ENCODE data around the gene SLFN12.

DNA sequence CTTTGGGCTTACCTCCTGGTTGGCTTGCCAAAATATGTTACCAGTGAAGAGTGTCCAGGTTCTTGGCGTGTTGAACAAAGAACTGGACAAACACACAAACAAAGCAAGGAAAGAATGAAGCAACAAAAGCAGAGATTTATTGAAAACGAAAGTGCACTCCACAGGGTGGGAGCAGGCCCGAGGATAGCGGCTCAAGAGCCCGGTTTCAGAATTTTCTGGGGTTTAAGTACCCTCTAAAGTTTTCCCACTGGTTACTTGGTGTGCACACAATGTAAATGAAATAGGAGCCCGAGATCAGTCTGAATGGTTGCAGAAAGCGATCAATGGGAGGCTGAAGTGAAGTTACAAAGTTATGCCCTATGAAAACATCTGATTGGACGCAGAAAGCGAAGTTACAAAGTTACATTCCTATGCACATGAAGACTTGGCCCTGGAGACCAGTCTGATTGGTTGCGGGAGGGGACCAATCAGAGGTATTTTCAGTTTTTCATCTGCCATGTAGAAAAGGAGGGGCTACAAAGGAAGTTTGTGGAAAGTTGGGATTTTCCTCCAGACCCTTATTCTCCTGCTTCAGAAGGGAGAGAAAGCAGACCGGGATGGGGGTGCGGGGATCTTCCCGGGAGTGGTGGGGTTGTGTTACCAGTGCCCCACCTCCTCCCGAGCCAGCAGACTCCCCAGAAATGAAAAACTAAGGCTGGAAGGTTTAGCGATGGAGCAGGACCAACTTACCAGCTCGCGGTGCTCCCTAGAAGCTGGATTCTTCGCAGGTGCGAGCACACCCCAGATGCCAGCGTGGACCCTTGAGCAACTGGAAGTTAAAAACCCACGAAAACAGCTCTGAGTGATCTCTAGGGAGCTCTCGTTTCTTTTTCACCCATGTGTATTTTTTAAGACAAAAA lies at the start of gene SLFN12:
- TF ChIP-seq, protein P1, sequence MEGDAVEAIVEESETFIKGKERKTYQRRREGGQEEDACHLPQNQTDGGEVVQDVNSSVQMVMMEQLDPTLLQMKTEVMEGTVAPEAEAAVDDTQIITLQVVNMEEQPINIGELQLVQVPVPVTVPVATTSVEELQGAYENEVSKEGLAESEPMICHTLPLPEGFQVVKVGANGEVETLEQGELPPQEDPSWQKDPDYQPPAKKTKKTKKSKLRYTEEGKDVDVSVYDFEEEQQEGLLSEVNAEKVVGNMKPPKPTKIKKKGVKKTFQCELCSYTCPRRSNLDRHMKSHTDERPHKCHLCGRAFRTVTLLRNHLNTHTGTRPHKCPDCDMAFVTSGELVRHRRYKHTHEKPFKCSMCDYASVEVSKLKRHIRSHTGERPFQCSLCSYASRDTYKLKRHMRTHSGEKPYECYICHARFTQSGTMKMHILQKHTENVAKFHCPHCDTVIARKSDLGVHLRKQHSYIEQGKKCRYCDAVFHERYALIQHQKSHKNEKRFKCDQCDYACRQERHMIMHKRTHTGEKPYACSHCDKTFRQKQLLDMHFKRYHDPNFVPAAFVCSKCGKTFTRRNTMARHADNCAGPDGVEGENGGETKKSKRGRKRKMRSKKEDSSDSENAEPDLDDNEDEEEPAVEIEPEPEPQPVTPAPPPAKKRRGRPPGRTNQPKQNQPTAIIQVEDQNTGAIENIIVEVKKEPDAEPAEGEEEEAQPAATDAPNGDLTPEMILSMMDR (tag by site-specific recombination; IDR thresholded peaks at IDR 0.05) = no peak
- TF ChIP-seq, protein P2, sequence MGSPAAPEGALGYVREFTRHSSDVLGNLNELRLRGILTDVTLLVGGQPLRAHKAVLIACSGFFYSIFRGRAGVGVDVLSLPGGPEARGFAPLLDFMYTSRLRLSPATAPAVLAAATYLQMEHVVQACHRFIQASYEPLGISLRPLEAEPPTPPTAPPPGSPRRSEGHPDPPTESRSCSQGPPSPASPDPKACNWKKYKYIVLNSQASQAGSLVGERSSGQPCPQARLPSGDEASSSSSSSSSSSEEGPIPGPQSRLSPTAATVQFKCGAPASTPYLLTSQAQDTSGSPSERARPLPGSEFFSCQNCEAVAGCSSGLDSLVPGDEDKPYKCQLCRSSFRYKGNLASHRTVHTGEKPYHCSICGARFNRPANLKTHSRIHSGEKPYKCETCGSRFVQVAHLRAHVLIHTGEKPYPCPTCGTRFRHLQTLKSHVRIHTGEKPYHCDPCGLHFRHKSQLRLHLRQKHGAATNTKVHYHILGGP (tag by site-specific recombination; IDR thresholded peaks at IDR 0.05) = no peak
- TF ChIP-seq ZNF221 (tag by site-specific recombination; IDR thresholded peaks at IDR 0.05; ENCODE audit: borderline replicate concordance) (no peak), ZBTB1 (tag by site-specific recombination; IDR thresholded peaks at IDR 0.05) (no peak), ZNF174 (tag by site-specific recombination; IDR thresholded peaks at IDR 0.05) (no peak), ZNF274 (IDR thresholded peaks at IDR 0.05; ENCODE audit: low read length) (no peak), ZNF274 (tag by site-specific recombination; IDR thresholded peaks at IDR 0.05; ENCODE audit: borderline replicate concordance) (no peak), ZNF23 (tag by site-specific recombination; IDR thresholded peaks at IDR 0.05; ENCODE audit: borderline replicate concordance) (no peak), ZNF777 (tag by site-specific recombination; IDR thresholded peaks at IDR 0.05; ENCODE audit: borderline replicate concordance) (no peak)
- TF ChIP-seq, protein P3, sequence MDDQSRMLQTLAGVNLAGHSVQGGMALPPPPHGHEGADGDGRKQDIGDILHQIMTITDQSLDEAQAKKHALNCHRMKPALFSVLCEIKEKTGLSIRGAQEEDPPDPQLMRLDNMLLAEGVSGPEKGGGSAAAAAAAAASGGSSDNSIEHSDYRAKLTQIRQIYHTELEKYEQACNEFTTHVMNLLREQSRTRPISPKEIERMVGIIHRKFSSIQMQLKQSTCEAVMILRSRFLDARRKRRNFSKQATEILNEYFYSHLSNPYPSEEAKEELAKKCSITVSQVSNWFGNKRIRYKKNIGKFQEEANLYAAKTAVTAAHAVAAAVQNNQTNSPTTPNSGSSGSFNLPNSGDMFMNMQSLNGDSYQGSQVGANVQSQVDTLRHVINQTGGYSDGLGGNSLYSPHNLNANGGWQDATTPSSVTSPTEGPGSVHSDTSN (CRISPR knock-in tag; IDR thresholded peaks at IDR 0.05) = no peak
